Measurements from ENCODE around the gene SNX21. TPM values are rescaled to one million over a fixed set of nuclear protein-coding genes. Genes with fewer than 3 reads are reported as not detected.
"Not testable (repeated sequence)": the region's sequence is repeated elsewhere in the genome, so short reads cannot be mapped to it uniquely, and the experiment has no call there.

The SNX21 gene
- total and polyA plus RNA-seq, 12 donors = 35.1 to 183 (median 73.8) TPM

DNA sequence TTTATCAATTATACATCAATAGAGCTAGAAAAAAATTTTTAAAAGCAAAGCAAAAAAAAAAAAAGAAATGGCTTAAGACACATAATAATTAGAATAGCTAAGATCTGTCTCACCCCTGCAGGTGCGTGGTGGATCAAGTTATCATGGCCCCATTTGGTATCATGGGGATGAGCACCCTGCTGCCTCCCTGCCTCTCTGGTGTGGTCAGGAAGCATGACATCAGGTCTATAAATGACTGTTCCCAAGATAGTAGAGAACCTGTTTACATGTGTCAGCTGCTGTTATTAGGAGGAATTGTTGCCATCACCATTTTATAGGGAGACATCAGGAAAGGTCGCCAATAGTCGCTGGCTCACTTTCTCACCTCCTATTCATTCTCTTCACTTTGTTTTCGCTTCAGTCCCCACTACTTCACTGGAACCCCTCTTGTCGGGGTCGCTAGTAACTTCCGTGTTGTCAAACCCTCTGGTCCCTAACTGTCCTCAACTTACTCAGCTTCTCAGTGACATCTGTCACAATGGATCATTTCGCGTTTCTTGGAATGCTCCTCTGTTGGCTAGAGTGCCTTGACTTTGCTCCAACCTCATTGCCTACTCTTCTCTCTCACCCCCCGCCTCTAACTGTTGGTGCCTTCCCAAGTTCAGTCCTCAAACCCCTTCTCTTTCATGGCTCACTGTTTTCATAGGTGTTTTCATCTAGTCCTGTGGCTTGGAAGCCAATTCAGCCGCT lies 37.1 kb upstream of the SNX21 start:
- H3K4me1 ChIP-seq (replicated peaks in 1 of 2) = peaks cover 9% of the 10 kb centered on the region in 2 donors
- H3K4me3 ChIP-seq = no peak overlapping the region
- no peak overlapping the region for H3K27ac ChIP-seq
- no peak for DNase-seq
- 88 to 96% (median 93%) methylated on average over 11 of the region's 11 CpGs for WGBS, 4 donors
- no peaks in the 10 kb centered on the region for H3K9me3 ChIP-seq (replicated peaks in 1 of 3)
- intact Hi-C loops (cut with DNase I) = no loop called here
- H3K27me3 ChIP-seq = no peaks in the 10 kb centered on the region
- H3K36me3 ChIP-seq (replicated peaks in 1 of 2) = peaks cover 0 to 42% of the 10 kb centered on the region in 2 donors
- TF ChIP-seq CTCF (IDR thresholded peaks at IDR 0.05) = no peak
- TF ChIP-seq POLR2A (IDR thresholded peaks at IDR 0.05) = no peak

DNA sequence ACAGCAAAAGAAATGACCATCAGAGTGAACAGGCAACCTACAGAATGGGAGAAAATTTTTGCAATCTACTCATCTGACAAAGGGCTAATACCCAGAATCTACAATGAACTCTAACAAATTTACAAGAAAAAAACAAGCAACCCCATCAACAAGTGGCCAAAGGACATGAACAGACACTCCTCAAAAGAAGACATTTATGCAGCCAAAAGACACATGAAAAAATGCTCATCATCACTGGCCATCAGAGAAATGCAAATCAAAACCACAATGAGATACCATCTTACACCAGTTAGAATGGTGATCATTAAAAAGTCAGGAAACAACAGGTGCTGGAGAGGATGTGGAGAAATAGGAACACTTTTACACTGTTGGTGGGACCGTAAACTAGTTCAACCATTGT lies 36.1 kb upstream of the SNX21 start:
- H3K27me3 ChIP-seq; H3K4me1 ChIP-seq (replicated peaks in 1 of 2); intact Hi-C loops (cut with DNase I); H3K9me3 ChIP-seq (replicated peaks in 1 of 3); H3K4me3 ChIP-seq; DNase-seq; H3K27ac ChIP-seq: not testable (repeated sequence)
- WGBS, 4 donors = no CpG with 5 or more reads among the region's 1 CpG
- peaks cover 0 to 52% of the 10 kb centered on the region in 2 donors for H3K36me3 ChIP-seq (replicated peaks in 1 of 2)

GRCh38 chr20:45797955-45798354 lies 35.6 kb upstream of the SNX21 start:
- H3K4me1 ChIP-seq (replicated peaks in 1 of 2); H3K4me3 ChIP-seq; H3K27ac ChIP-seq; H3K27me3 ChIP-seq; H3K9me3 ChIP-seq (replicated peaks in 1 of 3); DNase-seq; intact Hi-C loops (cut with DNase I): not testable (repeated sequence)
- 75 to 97% (median 83%) methylated on average over 3 of the region's 3 CpGs for WGBS, 4 donors
- H3K36me3 ChIP-seq (replicated peaks in 1 of 2) = peaks cover 0 to 57% of the 10 kb centered on the region in 2 donors

- Histone ChIP-seq H3K36me3 (replicated peaks in 1 of 2) (peaks cover 0 to 62% of the 10 kb centered on the region in 2 donors), H3K27me3 (no peaks in the 10 kb centered on the region), H3K27ac (no peak overlapping the region), H3K9me3 (replicated peaks in 1 of 3) (no peaks in the 10 kb centered on the region), H3K4me3 (no peak overlapping the region), H3K4me1 (replicated peaks in 1 of 2) (no peaks in the 10 kb centered on the region)
- 26 to 31% (median 28%) methylated on average over 4 of the region's 4 CpGs for WGBS, 4 donors
- intact Hi-C loops (cut with DNase I) = no loop called here
- peak; percentile 62 to 81 (median 66) for DNase-seq
- TF ChIP-seq CTCF (IDR thresholded peaks at IDR 0.05) (peak; percentile 61 to 78 (median 64)), POLR2A (IDR thresholded peaks at IDR 0.05) (no peak)
Measured at GRCh38 chr20:45798935-45799642, 34.5 kb upstream of the SNX21 start.

DNA sequence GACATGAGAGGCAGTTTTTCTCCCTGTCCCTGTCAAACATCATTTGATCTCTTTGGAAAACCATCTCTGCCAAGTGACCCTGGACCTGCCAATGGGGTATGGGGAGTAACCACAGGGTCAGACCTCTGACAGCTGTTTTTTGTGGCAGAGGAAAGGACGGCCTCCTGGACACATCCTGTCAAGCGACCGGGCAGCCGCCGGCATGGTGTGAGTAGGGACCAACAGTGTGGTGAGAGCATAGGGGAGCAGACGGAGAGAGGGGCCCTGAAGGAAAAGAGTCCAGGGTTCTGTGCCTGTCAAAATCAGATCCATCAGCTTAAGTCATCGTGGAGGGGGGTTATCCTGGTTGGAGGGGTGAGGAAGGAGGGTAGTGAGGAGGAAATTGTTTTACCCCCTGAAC lies 31.7 kb upstream of the SNX21 start:
- 83 to 97% (median 90%) methylated on average over 7 of the region's 7 CpGs for WGBS, 4 donors
- no peaks in the 10 kb centered on the region for H3K27me3 ChIP-seq
- intact Hi-C loops (cut with DNase I) = loop anchor here in 1 of 2 donors (5.0 kb wide), 1 partner anchor 160 kb away; no protein-coding TSS in a partner anchor
- H3K4me1 ChIP-seq (replicated peaks in 1 of 2) = no peaks in the 10 kb centered on the region
- H3K9me3 ChIP-seq (replicated peaks in 1 of 3) = no peaks in the 10 kb centered on the region
- TF ChIP-seq CTCF (IDR thresholded peaks at IDR 0.05) (no peak), POLR2A (IDR thresholded peaks at IDR 0.05) (no peak)
- DNase-seq = no peak
- H3K4me3 ChIP-seq = no peak overlapping the region
- peaks cover 0 to 64% of the 10 kb centered on the region in 2 donors for H3K36me3 ChIP-seq (replicated peaks in 1 of 2)
- no peak overlapping the region for H3K27ac ChIP-seq
